ENCODE results near the gene SLC9A7. TPM values are rescaled to one million over a fixed set of nuclear protein-coding genes. Genes with fewer than 3 reads are reported as not detected.

SLC9A7 gene
- total RNA-seq, 1 experiment from 2014 or later, result 74.3 TPM

DNA sequence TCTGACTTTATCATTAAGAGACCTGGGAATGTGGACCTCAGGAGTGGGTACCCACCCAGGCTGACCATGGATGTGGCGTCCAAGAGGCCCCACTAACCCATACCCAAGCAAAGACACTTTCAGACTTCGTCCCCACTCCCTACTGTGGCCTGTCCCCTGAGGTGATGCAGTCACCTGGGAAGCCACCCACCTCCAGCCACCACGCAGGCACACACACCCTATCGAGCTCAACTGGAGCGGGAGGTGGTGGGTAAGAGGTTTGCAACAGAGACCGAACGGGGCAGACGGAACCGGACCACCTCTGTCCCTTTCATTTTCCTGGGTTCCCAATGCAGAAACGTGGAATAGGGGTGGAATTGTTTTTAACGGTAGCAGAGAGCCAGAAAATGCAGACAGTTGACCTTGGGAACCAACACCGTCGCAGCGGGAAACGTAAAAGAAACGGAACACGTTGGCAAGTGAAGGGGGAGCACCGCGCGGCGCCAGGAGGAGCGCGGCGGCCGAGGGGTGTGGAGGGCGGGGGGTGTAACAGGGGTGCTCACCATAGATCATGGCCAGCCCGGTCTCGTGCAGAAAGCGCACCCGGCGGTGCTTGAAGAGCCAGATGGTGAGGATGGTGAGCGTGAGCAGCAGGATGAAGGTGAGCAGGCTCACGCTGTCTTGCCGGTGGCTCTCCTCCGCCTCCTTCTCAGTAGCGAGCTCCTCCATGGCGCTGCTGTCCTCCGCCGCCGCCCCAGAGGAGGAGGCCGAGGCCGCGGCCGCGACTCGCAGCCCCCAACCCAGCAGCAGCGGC, 559 bp downstream of the SLC9A7 start:
- peaks cover 19% of the 10 kb centered on the region for H4K20me1 ChIP-seq (ENCODE audit: low read length)
- H3F3A ChIP-seq (ENCODE audit: low read length, unreplicated experiment), result no peaks in the 10 kb centered on the region
- BruUV-seq (replicated peaks), result no TSS peak
- peak overlapping the region; percentile 91 for H3K9ac ChIP-seq (ENCODE audit: low read length)
- peak overlapping the region; percentile 68 for H3K27ac ChIP-seq (ENCODE audit: low read length)
- H3K4me2 ChIP-seq (ENCODE audit: low read length), result peak overlapping the region; percentile 96
- DNase-seq (peak; percentile 10), ATAC-seq (peak; percentile 16)
- peaks cover 33% of the 10 kb centered on the region for H3K4me1 ChIP-seq (ENCODE audit: insufficient read depth, low read length)
- H3K9me2 ChIP-seq (replicated peaks; ENCODE audit: low read length), result no peaks in the 10 kb centered on the region
- peak overlapping the region; percentile 98 for H3K4me3 ChIP-seq (ENCODE audit: low read length)
- H3K9me3 ChIP-seq (ENCODE audit: low read length), result no peaks in the 10 kb centered on the region
- peaks cover 53% of the 10 kb centered on the region for H3K79me2 ChIP-seq (ENCODE audit: low read length)
- ChIA-PET POLR2A (ENCODE audit: unreplicated experiment) (interaction anchor here (0.6 kb wide), 1 partner anchor 32 kb away, joined by 3 read pairs; no protein-coding TSS in a partner anchor), CTCF (interaction anchor here (0.6 to 0.8 kb wide), 4 partner anchors 34 to 145 kb away, joined by 3 to 6 read pairs (median 4); no protein-coding TSS in a partner anchor)
- TF ChIP-seq, protein P1, sequence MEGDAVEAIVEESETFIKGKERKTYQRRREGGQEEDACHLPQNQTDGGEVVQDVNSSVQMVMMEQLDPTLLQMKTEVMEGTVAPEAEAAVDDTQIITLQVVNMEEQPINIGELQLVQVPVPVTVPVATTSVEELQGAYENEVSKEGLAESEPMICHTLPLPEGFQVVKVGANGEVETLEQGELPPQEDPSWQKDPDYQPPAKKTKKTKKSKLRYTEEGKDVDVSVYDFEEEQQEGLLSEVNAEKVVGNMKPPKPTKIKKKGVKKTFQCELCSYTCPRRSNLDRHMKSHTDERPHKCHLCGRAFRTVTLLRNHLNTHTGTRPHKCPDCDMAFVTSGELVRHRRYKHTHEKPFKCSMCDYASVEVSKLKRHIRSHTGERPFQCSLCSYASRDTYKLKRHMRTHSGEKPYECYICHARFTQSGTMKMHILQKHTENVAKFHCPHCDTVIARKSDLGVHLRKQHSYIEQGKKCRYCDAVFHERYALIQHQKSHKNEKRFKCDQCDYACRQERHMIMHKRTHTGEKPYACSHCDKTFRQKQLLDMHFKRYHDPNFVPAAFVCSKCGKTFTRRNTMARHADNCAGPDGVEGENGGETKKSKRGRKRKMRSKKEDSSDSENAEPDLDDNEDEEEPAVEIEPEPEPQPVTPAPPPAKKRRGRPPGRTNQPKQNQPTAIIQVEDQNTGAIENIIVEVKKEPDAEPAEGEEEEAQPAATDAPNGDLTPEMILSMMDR (conservative IDR thresholded peaks at IDR 0.05; ENCODE audit: low read depth, low read length), result no peak
- no peak for TF ChIP-seq EZH2phosphoT487 (IDR thresholded peaks at IDR 0.05; ENCODE audit: borderline replicate concordance, low read length)
- no peak for TF ChIP-seq EZH2 (IDR thresholded peaks at IDR 0.05; ENCODE audit: low read length, unreplicated experiment)
- H3K36me3 ChIP-seq (ENCODE audit: low read depth, low read length), result no peaks in the 10 kb centered on the region
- H3K27me3 ChIP-seq (ENCODE audit: low read length), result no peaks in the 10 kb centered on the region
- peak overlapping the region; percentile 72 for H2AFZ ChIP-seq (ENCODE audit: low read length)
- intact Hi-C loops (cut with micrococcal nuclease), result loop anchor here (5.0 to 10.0 kb wide), 4 partner anchors 74 to 184 kb away; partner anchors contain the start of gene CHST7

DNA sequence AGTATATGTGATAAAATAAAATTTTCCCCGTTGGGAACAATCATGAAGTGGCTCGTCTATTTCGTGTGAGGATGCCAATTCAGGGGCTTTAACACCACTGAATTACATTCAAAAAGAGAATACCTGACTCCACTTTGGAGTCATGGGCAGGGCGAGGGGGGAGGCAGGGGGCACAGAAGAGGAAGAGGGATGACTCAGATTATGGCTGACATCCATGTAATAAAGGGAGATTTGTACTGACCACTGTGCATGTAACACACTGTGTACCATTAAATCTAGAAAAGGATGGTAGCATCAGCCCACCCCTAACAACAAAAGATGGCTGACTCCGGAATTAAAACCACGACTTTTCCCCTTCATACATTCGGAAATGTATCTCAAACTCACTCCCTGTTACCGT, 1.3 kb downstream of the SLC9A7 start:
- peak overlapping the region; percentile 72; the same call in 1 of the 2 replicates for H2AFZ ChIP-seq (ENCODE audit: low read length)
- TF ChIP-seq, protein P1 (conservative IDR thresholded peaks at IDR 0.05; ENCODE audit: low read depth, low read length), result no peak
- no peak for TF ChIP-seq EZH2phosphoT487 (IDR thresholded peaks at IDR 0.05; ENCODE audit: borderline replicate concordance, low read length)
- TF ChIP-seq EZH2 (IDR thresholded peaks at IDR 0.05; ENCODE audit: low read length, unreplicated experiment), result no peak
- ChIA-PET POLR2A (ENCODE audit: unreplicated experiment) (interaction anchor here (0.5 kb wide), 1 partner anchor 195 kb away, joined by 4 read pairs; no protein-coding TSS in a partner anchor), CTCF (interaction anchor here (0.7 kb wide), 1 partner anchor 48 kb away, joined by 3 read pairs; no protein-coding TSS in a partner anchor)
- H3K79me2 ChIP-seq (ENCODE audit: low read length), result peaks cover 60% of the 10 kb centered on the region
- peak; percentile 23 for ATAC-seq
- no peaks in the 10 kb centered on the region for H3F3A ChIP-seq (ENCODE audit: low read length, unreplicated experiment)
- H3K4me2 ChIP-seq (ENCODE audit: low read length), result peak overlapping the region; percentile 96
- H3K4me3 ChIP-seq (ENCODE audit: low read length), result peak overlapping the region; percentile 98
- no peaks in the 10 kb centered on the region for H3K9me3 ChIP-seq (ENCODE audit: low read length)
- H4K20me1 ChIP-seq (ENCODE audit: low read length), result peaks cover 20% of the 10 kb centered on the region
- peaks cover 33% of the 10 kb centered on the region for H3K4me1 ChIP-seq (ENCODE audit: insufficient read depth, low read length)
- no peaks in the 10 kb centered on the region for H3K27me3 ChIP-seq (ENCODE audit: low read length)
- H3K9ac ChIP-seq (ENCODE audit: low read length), result peak overlapping the region; percentile 91
- H3K9me2 ChIP-seq (replicated peaks; ENCODE audit: low read length), result no peaks in the 10 kb centered on the region
- DNase-seq, result peak; percentile 70
- intact Hi-C loops (cut with micrococcal nuclease), result loop anchor here (5.0 to 10.0 kb wide), 4 partner anchors 73 to 183 kb away; partner anchors contain the start of gene CHST7
- peak overlapping the region; percentile 68 for H3K27ac ChIP-seq (ENCODE audit: low read length)
- no peaks in the 10 kb centered on the region for H3K36me3 ChIP-seq (ENCODE audit: low read depth, low read length)
- TSS peak; percentile 32 for BruUV-seq (replicated peaks)

Measured in PC-3 (cell line).